ENCODE results near the gene DHRS12.
A peak's percentile ranks its signal among the peaks of the same experiment; 100 is the strongest.

DHRS12 gene

GRCh38 chr13:51783428-51784094 is 20.4 kb downstream of the DHRS12 start:
- DNase-seq: no peak

DNA sequence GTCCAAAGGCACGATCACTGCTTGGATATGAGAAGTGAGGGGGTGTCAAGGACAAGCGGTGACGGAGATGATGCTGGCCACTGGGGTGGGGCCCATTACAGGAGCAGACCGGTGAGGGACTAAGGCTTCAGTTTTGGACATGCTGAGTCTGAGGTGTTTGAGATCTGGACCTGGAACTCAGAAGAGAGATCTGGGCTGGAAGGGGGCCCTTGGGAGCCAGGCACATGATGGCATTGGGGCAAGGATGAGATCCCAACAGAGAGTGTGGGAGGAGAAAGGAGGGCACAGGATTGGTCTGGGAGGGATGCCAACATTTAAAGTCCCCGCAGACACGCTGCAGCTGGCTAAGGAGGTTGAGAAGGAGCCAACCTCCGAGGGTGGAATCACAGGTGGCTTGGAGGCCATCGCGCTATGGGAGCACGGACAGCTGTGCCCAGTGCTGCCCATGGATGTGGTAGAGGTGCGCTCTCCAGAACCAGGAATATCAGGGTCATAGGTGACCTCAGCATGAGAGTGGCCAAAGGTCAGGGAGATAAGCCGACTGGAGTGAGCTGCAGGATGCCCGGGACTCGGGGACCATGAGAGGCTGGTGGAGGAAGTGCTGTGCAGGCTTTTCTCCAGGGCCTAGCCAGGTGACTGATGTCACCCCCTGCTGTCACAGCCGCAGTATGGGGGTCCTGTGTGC is 21.8 kb downstream of the DHRS12 start:
- no peak for DNase-seq

DNA sequence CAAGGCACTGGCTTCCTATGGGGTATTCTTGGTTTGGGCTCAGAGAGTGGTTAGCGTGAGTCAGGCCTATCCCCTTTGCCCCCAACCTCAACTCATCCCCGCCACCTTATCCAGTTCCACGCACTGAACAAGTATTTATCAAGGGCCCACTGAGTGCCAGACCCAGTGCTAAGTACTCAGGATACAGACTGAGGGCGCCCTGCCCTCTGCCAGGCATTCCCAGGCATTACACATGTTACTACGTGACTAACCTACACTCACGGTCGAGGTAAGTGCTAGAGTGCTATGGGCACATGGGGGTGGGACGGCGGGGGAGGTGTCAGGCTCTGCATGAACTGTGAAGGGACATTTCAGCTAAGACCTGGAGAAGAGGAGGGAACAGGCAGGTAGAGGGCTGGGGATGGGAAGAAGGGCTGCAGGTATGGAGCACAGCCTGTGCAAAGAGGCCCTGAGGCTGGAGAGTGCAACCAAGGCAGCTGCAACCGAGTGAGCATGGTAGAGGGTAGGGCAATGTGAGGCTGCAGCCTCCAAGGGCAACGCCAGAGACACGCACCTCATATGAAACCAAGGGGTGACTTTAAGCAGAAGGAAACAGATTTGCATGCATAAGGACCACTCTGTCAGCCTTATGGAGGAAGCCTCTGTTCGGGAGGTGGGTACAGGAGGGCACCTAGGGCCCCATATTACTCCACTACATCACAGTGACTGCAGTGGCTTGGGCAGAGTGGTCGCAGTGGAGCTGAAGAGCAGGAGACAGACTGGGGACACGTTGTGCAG is 22.5 kb downstream of the DHRS12 start:
- DNase-seq: no peak

GRCh38 chr13:51780099-51780498 is 23.9 kb downstream of the DHRS12 start:
- DNase-seq: no peak

- DNase-seq: peak in 3 of 51 donors; percentile 9 to 24 (median 13)
Observed at GRCh38 chr13:51778392-51778791, 25.6 kb downstream of the DHRS12 start.

DNA sequence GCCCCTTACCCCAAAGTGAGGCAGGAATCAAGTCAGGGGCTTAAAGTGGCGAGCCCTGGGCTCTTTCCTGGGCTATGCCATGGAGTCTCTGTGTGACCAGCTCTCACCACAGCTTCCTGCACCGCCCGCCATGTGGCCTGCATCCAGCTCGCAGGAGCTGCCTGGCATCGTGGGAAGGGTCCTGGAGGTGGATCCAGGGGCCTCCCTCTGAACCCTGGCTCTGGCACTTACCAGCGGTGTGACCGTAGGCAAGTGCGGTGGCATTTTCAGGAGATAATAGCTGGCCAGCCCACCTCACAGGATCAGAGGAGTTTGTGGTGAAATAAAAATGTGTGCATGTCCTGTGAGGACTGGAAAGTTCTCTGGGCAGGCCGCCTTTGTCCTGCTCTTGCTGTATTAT is 26.0 kb downstream of the DHRS12 start:
- DNase-seq: no peak

GRCh38 chr13:51776179-51776578 is 27.8 kb downstream of the DHRS12 start:
- DNase-seq: no peak

- no peak for DNase-seq
Observed at GRCh38 chr13:51773515-51773914, 30.4 kb downstream of the DHRS12 start.

DNA sequence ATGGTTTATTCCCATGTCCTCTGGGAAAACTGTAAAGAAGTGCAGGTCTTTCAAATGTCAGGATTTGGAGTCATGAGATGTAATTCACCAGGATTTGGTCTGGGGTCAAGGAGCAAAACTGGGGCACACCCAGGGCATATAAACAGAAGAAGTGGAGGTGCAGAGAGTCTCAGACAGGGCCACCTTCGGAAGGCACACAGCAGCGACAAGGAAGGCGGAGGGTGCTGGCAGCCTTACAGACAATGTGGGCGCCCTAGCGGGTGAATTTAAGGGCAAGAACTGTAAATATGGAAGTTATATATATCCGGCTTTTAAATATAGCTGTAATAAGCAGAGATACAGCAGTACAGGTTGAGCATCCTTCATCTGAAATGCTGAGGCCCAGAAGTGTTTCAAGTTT is 31.2 kb downstream of the DHRS12 start:
- DNase-seq: no peak

DNA sequence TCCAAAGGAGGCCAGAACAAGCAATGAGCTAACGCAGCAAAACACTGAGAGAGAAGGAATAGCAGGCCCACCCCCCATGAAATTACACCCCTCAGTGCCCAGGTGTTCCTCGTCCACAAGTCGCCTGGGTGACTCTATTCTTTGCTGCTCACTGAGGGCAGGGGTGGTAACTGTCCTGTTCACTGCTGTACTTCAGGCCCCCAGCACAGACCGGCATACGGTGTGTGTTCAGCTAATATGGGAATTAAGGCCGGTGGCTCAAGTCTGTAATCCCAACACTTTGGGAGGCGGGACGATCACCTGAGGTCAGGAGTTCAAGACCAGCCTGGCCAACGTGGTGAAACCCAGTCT is 31.9 kb downstream of the DHRS12 start:
- no peak for DNase-seq

GRCh38 chr13:51771418-51772104 is 32.4 kb downstream of the DHRS12 start:
- no peak for DNase-seq

GRCh38 chr13:51770681-51771417 is 33.1 kb downstream of the DHRS12 start:
- DNase-seq: no peak

GRCh38 chr13:51770160-51770559 is 33.8 kb downstream of the DHRS12 start:
- no peak for DNase-seq

DNA sequence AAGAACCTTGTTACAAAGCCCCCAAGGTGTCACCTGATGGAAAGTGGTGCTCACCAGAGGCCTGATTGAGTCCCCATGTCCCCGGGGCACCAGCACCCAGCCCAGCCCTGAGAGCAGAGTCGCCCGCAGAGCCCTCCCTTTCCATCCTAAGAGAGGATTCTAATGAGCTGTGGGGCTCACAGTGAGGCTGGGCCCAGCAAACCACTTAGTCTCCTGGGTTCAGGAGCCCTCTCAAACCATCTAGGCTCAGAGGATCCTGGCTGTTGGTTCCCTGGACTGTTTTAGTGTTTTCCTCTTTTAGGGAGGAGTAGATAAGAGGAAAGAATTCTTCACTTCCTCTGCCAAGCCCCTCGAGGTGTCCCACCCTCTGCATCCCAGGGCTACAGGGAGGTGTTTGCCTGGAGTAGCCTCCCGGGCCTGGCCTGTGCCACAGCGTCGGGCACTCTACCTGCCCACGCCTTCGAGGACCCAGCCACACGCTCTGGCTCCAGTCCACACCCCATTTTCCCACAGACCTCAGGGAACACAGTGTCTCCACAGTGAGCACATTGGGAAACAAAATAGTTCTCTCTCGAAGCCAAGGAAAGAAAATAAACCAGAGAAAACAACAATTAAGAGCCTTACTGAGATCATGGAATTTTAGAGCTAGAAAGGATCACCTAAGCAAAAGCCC is 34.4 kb downstream of the DHRS12 start:
- DNase-seq: peak in 10 of 51 donors; percentile 5 to 71 (median 22)

DNA sequence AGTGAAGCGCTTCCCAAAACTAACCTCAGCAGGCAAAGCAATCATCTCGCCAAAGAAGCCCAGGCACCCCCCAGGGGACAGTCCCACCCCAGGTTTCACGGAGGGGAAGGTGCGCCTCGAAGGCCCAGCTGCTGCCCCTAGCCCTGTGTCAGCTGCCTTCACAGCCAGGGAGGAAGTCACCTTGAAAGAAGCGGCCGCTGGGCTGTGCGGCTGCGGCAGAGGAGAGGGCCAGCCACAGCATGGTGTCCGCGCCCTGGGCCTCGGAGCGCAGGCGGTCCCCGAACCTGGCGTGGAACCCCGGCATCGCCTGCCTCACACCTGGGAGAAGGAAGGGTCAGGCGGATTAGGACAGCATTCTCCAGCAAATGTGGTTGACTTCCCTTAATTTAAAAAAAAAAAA is 35.0 kb downstream of the DHRS12 start:
- DNase-seq: no peak

DNA sequence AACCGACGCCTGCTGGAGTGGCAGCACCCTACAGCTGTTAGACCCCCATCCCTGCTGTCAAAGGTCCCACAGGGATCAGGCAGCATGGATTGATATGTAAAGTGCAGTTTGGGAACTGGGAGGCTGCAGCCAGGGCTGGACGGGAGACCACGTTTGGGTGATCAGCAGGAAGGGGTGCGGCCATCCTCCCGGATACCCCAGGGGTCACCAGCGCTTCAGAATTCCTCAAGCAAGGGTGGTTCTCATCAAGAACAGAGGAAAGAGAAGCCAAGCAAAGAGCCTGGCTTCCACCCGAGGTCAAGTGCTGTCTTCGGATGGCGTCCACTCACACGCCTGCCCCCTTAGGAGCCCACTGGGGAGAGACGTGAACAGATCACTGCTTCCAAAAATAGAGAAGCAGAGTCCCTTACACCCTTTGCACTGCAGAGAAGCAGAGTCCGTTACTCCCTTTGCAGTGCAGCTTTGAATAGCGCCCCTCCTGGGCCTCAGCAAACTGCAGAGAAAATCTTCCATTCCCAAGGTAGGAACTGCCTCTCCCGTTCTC is 35.5 kb downstream of the DHRS12 start:
- no peak for DNase-seq

- DNase-seq: no peak
Observed at GRCh38 chr13:51767100-51767499, 36.9 kb downstream of the DHRS12 start.

GRCh38 chr13:51765142-51765515 is 38.8 kb downstream of the DHRS12 start:
- no peak for DNase-seq

- peak in 40 of 51 donors; percentile 8 to 83 (median 61) for DNase-seq
Observed at GRCh38 chr13:51764184-51765141, 39.5 kb downstream of the DHRS12 start.
